ENCODE results near the gene LIMS2.

Gene LIMS2

DNA sequence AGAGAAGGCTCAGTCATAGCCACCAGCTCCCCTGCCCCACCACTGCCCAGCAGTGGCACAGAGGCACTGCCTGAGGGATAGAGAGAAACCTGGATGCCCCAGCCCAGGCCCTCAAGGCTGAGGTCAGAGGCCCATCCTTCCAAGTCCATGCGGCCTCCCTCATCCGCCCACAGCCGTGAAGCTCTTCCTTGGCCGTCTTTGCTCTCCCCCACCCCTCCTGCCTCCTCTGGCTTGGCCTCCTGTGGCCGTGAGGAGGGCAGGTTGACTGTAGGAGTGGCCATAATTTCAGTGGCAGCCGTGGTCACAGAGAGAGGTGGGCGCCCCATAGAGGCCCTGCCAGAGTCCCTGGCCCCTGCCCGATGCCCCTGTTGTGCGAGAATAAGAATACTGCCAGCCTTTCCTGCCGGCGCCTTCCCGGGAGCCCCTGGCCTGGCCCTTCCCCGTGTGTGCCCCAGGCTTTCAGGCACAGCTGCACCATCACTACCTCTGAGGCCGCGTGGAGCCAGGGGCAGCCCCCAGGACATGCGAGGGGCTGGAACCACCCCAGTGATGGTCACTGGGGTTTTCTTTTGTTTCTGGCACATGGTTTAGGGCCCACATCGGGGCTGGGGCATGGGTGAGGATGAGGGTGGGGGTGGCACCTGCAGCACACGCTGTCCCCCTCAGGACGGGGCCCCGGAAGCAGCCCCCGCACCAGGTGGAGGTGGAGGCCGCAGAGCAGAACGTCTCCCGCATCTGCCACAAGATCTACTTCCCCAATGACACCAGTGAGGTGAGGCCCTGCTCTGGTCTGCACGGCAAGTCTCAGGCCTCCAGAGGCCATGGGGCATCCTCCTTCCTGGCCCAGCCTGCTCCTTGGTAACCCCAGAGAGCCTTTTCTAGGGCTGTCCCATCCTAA is 42.5 kb downstream of the LIMS2 start:
- no peak for DNase-seq

DNA sequence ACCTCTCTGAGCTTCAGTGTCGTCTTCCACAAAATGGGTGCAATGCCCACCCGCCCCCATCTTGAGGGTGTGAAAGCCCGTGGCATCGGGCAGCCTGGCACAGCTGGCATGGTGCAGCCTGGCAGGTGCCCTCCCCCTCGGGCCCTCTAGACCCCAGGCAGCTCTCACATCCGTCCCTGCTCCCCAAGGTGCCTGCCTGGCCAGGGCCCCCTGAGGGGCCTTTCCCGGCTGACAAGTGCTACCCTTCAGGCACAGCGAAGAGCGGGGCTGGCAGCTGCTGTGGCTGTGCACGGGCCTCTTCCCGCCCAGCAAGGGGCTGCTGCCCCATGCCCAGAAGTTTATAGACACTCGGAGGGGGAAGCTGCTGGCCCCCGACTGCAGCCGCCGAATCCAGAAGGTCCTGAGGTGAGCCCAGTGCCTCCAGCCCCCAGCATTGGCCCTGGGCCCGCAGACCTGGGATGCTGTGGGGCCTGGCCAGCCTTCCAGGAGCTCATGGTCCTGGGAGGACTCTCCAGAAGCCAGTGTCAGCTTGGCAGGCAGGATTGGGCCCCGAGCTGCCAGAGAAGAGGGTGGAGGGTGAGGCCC is 43.2 kb downstream of the LIMS2 start:
- no peak for DNase-seq

GRCh38 chr2:127631541-127631996 is 43.8 kb downstream of the LIMS2 start:
- DNase-seq = no peak

GRCh38 chr2:127630864-127631540 is 44.3 kb downstream of the LIMS2 start:
- no peak for DNase-seq

DNA sequence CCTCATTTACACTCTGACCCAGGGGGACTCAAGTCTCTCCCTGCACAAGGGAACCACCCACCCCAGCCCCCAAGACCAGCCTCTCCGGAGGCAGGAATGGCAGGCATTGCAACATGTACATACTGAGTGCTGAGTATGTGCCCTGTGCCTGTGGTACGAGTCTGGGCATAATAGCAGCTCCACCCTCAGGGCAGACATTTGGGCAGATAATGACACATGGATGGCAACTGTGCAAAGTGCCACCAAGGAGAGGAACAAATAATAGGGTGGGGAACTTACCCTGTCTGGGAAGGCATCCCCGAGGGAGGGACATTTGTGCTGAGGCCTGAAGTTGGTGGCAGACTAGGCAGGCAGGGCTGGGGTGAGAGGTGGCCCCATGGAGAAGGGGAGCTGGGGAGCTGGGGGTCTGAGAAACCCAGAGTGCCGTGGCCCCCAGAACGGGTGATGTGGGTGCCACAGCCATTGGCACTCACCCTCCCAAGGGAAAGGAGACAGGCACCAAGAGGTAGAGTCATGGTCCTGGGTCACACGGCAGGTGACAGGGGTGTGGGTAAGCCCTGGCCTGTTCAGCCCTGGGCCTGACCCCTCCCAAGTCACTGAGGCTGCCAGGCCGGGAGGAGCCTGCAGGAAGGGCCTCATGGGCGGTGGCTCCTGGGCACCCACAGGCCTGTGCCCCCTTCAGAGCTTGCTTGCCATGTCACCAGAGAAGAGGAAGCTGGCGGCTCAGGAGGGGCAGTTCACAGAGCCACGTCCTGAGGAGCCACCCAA is 45.0 kb downstream of the LIMS2 start:
- no peak for DNase-seq

- no peak for DNase-seq
Measured at GRCh38 chr2:127629637-127630036, 45.7 kb downstream of the LIMS2 start.

- no peak for DNase-seq
Measured at GRCh38 chr2:127628767-127629614, 46.3 kb downstream of the LIMS2 start.

DNA sequence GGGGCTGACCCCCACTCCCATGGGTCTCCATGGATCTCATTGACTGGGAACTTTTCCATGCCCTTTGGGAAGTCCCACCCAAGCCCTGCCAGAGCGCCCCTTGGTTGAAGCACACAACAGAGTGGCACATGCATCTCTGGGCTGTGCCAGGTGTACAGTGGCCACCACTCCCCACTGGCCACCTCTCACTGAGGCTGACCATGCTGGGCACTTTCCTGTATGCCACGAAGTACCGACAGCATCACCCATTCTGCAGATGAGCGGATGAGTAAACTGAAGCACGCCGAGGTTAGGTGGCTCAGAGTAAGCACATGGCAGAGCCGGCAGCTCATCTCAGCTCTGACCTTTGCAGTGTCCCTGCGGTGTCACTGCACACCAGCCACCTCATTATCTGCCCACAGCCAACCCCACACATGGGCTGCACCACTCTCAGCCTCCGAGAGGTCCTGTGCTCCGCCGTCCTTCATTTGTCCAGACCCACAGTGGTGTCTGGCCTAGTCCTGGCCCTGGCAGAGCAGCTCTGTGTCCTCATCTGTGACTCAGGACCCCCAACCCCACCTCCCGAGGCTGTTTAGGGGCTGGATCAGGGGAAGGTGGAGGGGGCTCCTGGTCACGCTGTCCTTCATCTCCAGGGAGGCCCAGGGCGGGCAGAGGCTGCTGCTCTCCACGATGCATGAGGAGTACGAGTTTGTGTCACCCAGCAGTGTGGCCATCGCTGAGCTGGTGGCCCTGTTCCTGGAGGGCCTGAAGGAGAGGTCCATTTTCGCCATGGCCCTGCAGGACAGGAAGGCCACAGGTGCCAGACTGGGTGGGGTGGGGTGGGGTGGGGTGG is 47.4 kb downstream of the LIMS2 start:
- no peak for DNase-seq

- DNase-seq = no peak
Measured at GRCh38 chr2:127626917-127627739, 48.2 kb downstream of the LIMS2 start.

GRCh38 chr2:127626175-127626574 is 49.2 kb downstream of the LIMS2 start:
- DNase-seq = no peak

DNA sequence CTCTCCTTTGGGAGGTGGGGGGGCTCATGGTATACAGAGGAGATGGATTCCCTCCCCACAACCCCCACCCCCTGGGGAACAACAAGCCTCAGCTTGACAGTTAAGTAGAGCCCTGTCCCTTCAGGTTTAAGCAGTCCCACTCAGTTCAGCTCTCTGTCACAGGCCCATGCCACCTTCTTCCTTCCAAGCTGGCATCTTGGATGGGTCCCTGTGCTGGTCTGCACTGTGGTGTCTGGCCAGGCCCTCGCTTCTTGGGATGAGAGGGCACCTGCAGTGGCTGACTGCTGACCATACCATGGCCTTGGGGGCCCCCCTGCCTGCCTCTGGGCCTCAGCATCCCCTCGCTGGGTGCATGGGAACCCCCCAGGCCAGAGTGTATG is 49.8 kb downstream of the LIMS2 start:
- no peak for DNase-seq

GRCh38 chr2:127624756-127625571 is 50.4 kb downstream of the LIMS2 start:
- no peak for DNase-seq

DNA sequence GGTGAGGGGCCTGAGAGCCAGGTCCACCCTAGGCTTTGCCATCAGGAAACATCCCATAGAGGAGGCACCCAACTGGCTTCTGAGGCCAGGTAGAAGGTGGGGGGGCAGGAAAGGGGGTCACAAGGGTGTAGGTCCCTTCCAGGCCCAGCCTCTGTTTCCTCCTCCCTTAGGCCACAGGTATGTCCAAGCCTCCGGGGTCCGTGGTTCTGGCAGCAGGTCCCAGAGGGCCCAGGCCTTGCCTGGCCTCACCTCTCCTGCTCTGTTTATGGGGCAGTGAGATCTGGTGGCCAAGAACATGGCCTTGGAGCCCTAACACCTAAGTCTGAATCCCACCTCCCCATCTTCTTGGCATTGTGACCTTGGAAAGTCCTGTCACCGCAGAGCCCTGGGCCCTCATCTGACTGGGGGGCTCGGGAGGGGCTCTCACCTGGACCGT is 51.0 kb downstream of the LIMS2 start:
- no peak for DNase-seq

GRCh38 chr2:127623388-127624319 is 51.7 kb downstream of the LIMS2 start:
- DNase-seq = no peak

DNA sequence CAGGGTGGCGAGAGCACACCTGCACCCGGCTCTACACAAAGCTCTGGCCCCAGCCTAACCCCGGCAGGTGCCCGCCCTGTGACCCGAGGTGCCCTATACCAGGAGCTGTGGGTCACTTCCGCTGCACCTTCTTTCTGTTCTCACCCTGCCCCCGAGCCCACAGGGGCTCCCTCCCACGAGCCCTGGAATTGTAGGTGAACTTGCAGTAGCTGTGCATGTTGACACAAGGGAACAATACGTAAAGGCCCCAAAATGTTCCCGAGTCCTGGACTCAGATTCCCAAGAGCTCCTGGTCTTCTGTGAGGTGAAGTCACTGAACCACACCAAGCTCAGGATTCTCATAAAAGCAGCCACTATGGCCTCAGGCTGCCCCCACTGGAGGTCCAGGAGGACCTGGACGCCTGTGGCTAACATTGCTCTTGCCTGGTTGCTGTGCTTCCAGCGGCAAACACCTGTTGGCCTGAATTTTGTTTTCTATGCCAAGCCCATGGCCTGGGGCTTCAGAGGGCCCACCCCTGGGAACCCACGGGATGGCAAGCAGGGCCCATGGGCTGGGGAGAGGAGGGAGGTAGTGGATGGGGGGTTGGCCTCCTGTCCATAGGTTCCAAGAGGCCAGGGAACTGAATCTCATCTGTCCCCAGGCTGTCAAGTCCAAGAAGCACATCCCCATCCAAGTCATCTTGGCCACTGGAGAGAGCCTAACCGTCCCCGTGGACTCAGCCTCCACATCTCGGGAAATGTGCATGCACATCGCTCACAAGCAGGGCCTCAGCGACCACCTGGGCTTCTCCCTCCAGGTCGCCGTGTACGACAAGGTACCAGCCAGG is 52.6 kb downstream of the LIMS2 start:
- DNase-seq = no peak

DNA sequence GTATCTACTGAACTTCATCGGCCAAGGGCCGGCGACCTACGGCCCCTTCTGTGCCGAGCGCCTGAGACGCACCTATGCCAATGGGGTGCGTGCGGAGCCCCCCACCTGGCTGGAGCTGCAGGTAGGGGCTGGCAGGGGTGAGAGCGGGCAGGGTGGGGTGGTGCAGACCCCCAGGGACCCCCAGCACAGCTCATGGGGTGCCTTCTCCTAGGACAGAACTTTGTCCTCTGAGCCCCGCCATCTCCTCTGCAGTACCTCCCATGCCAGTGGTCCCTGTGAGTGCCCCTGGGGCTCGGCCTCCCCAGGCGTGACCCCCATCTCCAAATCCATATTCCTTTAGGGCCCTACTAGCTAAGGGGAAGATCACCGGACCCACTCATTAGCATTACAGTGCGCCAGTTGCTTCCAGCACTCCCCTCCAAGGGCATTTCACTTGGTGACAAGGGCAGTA is 53.3 kb downstream of the LIMS2 start:
- DNase-seq = no peak

- DNase-seq = no peak
Measured at GRCh38 chr2:127620866-127621265, 54.5 kb downstream of the LIMS2 start.

Data from NCI-H1436 (cell line).